Breast epithelium (tissue), 3 donors: ENCODE results near the gene MBP.

ENCODE experiments used
- CTCF ChIP-seq, 3 donors: fragments of 450-650 bp; IDR thresholded peaks; one replicate each; pipeline ENCODE4 v1.5.1; 2016 to 2017; ENCODE audit warnings: antibody characterized with exemption in 3 of 3, mild to moderate bottlenecking in 3 of 3, moderate library complexity in 3 of 3
- POLR2A ChIP-seq: fragments of 450-650 bp; IDR thresholded peaks from one replicate; pipeline ENCODE4 v1.6.1; 2016; ENCODE audit warnings: antibody characterized with exemption, mild to moderate bottlenecking, moderate library complexity
- POLR2AphosphoS5 ChIP-seq, 3 donors: sonication (generic); formaldehyde crosslinking; IDR thresholded peaks; one replicate each; pipeline ENCODE4 v1.6.1; 2017; ENCODE audit warnings: antibody characterized with exemption in 3 of 3

- TF ChIP-seq CTCF (IDR thresholded peaks at IDR 0.05) (no peak), POLR2A (no peak), POLR2AphosphoS5 (IDR thresholded peaks at IDR 0.05) (no peak)
Measured at GRCh38 chr18:76991021-76991688, 141.4 kb downstream of the MBP start.
